GM18526 (cell line): Measurements from ENCODE around the gene EBNA1BP2.

ENCODE experiments used
- POLR2A ChIP-seq: IDR thresholded peaks from 3 replicates; pipeline ENCODE4 v1.6.1; 2011; ENCODE audit not compliant: insufficient read length; ENCODE audit errors: extremely low read depth

Gene EBNA1BP2

DNA sequence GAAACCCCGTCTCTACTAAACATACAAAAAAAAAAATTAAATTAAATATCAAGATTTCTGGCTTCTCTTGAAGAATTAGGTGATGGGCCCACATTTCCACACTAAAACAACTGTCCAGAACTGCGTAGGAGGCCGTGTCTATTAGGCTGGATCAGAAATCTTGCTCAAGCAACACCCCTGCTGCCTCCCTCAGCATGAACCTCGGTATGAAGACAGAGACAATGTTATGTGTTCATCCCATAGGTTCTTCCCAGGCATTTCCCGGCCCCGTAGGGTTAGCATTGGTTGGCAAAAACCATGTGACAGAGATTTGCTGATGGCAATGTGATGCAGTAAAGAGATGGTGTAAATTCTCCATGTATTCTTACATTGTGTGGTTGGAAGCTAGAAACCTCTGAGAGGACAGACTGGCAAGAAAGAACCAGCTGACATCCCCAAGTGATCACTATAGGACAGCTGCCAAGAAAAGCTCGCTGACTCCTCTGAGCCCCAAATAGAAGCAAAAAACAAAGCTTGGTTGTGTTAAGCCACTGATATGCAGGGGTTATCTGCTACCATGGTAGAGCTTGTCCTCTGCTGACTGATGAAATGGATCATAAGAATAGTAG lies 34.5 kb downstream of the EBNA1BP2 start:
- no peak for TF ChIP-seq POLR2A

GRCh38 chr1:43135857-43136781 lies 36.0 kb downstream of the EBNA1BP2 start:
- no peak for TF ChIP-seq POLR2A

- TF ChIP-seq POLR2A: no peak
These were observed 37.5 kb downstream of the EBNA1BP2 start for GRCh38 chr1:43134640-43135039.

GRCh38 chr1:43134068-43134467 lies 38.0 kb downstream of the EBNA1BP2 start:
- no peak for TF ChIP-seq POLR2A

GRCh38 chr1:43129426-43129825 lies 42.7 kb downstream of the EBNA1BP2 start:
- no peak for TF ChIP-seq POLR2A

DNA sequence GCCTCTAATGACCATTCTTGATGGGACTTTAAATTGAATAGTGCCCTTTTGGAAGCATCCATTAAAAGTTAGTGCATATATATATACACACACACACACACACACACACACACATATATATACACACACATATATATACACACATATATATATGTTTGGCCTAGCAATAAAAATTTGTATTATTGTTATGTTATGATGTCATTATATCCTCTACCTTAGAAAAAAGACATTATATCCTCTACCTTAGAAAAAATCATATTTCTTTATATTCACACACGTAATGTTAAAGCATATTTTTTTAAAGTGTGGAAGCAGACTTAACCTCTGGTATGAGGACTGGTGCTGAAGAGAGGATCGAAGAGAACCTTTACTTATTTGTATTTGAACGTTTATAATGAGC lies 43.3 kb downstream of the EBNA1BP2 start:
- no peak for TF ChIP-seq POLR2A

- TF ChIP-seq POLR2A: no peak
These were observed 49.1 kb downstream of the EBNA1BP2 start for GRCh38 chr1:43123031-43123430.

GRCh38 chr1:43121256-43121900 lies 50.7 kb downstream of the EBNA1BP2 start:
- no peak for TF ChIP-seq POLR2A
